ENCODE data around the gene U2AF1.
"Not testable (repeated sequence)": the region's sequence is repeated elsewhere in the genome, so short reads cannot be mapped to it uniquely, and the experiment has no call there.

- TF ChIP-seq CTCF (IDR thresholded peaks at IDR 0.05; ENCODE audit: borderline replicate concordance, extremely low read depth, low read length, poor library complexity, severe bottlenecking); EZH2 (IDR thresholded peaks at IDR 0.05; ENCODE audit: borderline replicate concordance, low read depth, low read length, severe bottlenecking): not testable (repeated sequence)
Observed at GRCh38 chr21:43065991-43066390, 41.4 kb downstream of the U2AF1 start.
